Measurements from ENCODE around the gene USH1G.
A peak's percentile ranks its signal among the peaks of the same experiment; 100 is the strongest.
"Not testable (repeated sequence)": the region's sequence is repeated elsewhere in the genome, so short reads cannot be mapped to it uniquely, and the experiment has no call there.

The USH1G gene

DNA sequence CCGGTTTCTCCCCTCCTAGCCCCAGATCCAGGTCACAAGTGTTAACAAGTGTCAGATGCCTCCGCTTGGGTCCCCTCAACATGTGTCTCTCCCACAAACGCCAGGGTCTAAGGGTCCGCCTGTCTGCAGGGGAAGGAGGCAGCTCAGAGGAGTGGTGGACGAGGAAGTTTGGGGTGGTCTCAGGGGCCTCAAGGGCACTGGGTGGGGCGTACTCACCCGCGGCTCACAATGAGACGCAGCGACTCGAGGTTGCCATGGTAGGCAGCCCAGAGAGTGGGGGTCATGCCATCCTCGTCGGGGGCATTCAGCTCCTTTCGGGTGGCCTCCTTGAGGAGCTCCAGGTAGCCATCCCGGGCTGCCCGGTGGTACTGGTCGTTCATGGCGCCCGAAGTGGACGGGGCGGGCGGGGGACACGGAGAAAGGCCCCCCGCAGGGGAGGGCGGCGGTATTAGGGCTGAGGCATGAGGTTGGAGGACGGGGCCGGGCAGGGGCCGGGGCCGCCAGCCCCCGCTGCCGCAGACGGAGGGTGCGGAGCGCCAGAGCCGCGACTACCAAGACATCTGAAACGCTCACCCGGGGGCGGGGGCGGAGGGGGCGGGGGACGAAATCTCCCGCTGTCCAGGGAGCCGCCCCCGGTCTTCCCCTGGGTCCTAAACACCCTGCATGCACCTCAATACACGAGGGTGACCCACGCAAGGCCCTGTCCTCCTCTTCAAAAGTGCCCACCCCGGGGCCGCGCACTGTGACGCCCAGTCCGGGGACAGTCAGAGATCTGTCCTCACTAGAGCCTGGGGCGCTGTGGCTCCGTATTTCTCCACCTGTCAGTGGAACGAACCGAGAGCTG is at the start of gene USH1G:
USH1G (minus strand) TSS at position 562 of the 844 bp plus-strand sequence; CDS start at position 380, 182 bp downstream.
- no peak for DNase-seq (ENCODE audit: low read depth in 3 of 3, low spot score in 1 of 3)

DNA sequence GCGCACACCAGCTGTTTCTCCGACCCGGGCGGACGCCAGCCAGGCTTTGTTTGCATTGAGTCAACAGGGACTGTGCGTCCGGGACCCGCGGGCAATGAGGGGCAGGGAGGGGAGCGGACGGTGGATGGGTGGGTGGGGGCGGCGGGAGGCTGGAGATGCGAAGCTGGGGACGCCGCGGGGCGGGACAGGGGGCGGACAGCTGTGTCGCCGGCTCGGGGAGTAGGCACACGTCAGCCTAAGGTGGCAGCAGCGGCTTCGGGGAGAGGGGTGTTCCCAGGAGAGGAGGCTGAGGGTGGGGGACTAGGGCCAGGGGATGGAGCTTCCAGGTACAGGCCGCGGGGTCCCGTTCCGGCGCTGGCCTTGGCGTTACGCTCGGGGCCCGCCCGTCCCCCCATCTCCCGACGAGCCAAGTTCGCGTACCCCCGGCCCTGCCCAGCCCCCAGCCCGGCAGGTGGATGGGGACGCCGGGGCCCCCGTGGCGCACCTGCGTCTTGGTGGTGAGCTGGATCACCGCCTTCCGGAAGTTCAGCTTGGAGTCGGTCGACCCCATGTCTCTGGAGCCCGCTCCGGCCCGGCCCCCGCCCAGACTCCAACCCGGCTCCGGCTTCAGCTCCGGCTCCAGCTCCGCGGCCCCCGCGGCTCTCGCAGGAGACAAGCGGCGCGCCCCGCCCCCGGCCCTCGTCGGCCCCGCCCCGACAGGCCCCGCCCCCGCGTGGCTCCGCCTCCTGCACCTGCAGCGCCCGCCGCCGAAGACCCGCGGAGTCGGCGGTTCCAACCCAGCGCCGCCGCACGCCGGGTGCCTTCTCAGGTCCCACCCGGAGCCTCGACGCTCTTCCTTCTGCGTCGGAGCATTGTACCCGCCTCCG is 49.3 kb upstream of the USH1G start, which contains the start of gene HID1:
HID1 (minus strand) TSS at position 653 of the 866 bp plus-strand sequence; CDS start at position 550, 103 bp downstream.
- DNase-seq (ENCODE audit: low read depth in 3 of 3, low spot score in 1 of 3): peak; percentile 46 to 80 (median 71)

DNA sequence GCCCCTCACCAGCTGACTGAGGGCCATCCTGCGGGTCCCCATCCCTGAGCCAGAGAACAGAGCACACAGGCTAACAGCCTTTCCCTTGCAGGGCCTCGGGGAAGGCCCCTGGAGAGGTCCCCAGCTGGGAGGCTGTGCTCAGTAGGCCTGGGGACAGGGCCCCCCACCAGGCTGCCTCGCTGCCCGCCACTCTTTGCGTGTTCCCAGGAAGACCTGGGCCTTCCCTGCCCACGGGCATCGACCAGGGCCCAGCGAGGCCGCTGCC is 48.7 kb upstream of the USH1G start:
- no peak for DNase-seq (ENCODE audit: low read depth in 3 of 3, low spot score in 1 of 3)

DNA sequence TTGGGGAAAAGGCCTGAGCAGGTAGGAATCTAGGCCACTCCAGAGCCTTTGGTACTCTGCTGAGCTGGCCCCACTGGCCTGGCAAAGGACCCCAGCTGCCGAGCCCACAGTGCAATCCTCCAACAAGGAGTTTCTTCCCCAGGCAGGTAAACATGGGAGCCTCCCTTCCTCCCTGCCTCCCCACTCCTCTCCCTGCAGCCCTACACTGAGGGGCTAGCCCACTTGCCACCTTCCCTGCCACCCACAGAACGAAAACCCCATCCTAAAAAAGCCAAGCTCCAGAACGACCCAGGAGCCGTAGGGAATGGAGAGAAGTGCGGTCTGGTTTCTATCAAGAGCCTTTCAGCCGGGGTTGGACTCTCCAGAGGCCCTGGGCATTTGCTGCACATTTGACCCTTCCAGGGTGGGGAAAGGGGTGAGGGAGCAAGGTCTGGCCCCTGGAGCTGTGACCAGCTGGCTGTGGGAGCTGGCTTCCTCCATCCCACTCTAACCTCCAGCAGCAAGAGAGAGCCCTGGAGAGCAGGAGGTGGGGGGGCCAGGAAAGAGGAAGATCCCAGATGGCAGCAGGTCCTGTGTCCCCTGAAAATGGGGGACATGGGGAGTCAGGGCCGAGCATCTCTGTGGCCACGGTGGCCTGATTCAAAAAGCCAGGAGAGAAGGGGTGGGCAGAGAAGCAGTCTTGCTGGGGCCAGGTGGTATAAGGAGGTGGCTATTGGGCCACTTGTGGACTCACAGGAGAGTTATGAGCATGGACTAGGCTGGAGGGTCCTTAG is 48.2 kb upstream of the USH1G start:
- no peak for DNase-seq (ENCODE audit: low read depth in 3 of 3, low spot score in 1 of 3)

DNA sequence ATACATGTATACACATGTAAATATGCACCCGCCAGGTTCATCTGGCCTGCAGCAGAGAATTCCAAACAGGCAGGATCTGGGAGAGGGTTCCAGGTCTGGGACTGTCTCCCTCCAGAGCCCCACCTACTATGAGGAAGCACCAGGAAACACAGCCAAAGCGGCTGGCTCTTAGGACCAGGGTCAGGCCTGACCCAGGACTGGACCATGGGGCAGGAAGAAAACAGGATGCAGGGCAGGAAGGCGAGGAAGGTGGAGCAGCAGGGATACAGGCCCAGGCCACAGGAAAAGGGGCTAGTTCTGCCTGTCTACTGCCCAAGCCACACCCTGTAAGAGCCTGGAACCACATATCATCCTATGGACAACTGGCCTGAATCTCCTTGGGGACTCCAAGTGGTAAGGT is 47.3 kb upstream of the USH1G start:
- DNase-seq (ENCODE audit: low read depth in 3 of 3, low spot score in 1 of 3): no peak

DNA sequence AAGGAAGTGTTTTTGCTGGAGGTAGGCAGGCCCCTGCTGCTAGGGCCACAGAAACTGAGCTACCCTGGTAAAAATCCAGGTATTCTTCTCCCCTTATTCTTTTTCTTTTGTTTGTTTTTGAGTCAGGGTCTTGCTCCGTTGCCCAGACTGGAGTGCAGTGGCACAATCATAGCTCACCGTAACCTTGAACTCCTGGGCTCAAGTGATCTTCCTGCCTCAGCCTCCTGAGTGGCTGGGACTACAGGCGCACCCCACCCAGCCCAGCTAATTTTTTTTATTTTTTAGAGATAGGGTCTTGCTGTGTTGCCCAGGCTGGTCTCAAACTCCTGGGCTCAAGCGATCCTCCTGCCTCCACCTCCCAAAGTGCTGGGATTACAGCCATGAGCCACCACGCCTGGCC is 46.4 kb upstream of the USH1G start:
- not testable (repeated sequence) for DNase-seq (ENCODE audit: low read depth in 3 of 3, low spot score in 1 of 3)

DNA sequence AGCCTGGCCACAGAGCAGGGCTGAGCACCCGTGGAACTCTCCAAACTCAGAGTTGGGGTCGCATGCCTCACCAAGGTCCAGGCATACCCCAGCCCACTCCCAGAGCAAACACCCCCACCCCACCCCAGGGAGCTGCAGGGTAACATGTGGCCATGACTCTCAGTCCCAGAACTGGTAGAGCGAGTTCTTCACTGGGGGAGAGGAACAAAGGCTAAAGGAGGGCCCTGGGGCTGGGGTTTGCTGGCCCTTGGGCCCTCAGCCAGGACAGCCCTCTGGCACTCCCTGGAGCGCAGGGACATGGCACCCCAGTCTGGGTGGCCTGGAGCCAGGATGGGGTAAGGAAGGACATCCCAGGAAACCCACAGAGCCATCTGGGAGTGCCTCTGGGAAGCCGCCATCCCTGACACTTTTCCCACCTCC is 45.3 kb upstream of the USH1G start:
- DNase-seq (ENCODE audit: low read depth in 3 of 3, low spot score in 1 of 3): no peak

DNA sequence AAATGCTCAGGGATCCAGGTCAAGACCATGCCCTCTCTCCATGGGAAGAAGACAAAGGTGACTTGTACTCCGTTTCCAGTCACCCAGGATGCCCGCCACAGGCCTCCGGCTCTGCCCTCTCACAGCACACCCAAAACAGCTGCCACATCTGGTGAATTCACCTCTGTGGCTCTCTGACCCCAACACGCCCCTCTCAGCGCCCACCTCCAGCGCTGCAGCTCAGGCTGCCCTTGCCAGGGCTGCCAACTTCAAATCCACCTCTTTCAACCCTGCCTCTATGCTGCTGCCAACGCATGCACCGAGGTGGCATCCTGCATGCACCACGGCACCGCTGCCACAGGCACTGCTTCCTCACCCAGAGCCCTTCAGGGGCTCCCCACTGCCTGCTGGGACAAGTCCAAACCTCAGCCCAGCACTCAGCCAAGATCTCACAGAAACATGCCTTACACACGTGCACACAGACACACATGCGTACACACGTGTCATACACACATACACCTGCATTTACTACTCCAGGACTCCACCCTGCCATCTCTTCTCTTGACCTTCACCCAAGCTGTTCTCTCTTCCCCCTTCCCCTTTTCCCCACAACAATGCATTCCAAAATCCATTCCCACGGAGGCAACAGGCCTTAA is 42.0 kb upstream of the USH1G start:
- DNase-seq (ENCODE audit: low read depth in 3 of 3, low spot score in 1 of 3): no peak

DNA sequence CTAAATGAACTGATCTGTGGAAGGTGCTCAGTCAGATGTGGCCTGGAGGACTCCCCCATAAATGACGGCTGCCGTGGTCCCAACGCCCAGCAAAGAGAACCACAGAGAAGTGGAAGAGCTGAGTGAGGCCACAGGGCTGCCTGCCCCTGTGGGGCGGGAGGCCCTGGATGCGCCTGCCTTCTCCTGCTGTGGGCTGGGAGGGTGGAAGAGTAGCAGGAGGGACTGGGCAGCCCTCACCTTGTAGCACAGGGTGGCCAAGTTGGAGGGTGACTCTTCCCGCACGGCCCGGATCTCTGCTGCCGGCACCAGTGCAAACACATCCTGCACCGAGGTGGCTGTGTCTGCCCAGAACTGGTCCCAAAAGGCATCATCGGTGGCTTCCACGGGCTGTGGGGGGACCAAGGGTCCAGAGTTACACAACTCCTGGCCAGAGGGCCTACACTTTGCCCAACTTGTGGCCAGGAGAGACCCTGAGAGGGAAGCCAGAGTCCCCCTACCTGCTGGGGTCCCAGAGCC is 41.2 kb upstream of the USH1G start:
- DNase-seq (ENCODE audit: low read depth in 3 of 3, low spot score in 1 of 3): no peak

DNA sequence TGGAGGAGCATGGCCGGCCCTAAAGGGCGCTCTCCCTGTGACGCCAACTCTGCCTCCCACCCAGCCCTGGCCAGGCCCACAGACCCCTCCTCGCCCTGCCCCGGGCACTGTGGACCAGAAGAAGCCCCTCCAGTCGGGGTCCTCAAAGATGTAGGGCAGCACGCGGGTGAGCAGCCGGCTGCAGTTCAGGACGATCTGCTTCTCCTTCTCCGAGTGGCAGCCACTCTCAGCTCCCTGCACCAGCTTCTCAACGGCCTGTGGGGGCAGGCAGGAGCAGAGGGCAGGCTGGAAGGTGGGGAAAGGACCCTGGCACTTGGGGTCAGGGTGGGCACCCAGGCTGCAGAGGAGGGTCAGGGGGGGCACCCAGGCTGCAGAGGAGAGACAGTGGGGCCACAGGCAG is 40.6 kb upstream of the USH1G start:
- no peak for DNase-seq (ENCODE audit: low read depth in 3 of 3, low spot score in 1 of 3)

DNA sequence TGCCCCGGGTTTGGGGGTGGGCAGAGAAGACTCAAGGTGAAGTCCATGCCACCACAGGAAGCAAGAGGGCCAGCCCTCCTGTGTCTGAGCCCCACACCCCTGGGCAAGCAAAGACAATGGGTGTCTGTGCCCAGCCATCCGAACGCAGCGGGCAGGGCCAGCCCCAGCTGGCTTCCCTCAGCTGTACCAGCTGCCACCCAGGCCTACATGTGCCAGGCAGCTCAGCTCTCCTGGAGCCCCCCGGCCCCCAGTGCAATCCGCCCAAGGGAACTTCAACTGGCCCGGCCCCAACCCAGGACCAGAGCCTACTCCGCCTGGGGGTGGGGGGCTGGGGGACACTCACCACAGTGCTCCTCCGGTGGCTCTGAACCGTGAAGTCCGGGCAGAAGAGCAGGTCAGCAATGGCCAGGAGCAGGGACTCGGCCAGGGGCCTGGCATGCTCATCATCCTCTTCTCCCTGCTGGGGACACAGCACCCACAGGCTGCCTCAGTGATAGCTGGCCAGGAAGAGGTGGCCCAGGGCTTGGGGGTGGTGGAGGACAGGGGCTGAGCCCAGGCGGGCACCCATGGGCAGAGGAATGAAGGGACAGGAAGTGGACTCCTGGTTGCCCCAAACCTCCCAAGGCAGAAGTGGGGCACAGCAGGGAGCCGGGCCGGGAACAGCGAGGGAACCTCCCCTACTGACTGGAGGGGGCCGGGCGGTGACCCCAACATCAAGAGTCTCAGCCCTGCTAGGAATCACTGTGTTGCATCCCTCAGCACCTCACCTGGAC is 39.8 kb upstream of the USH1G start:
- DNase-seq (ENCODE audit: low read depth in 3 of 3, low spot score in 1 of 3): no peak

DNA sequence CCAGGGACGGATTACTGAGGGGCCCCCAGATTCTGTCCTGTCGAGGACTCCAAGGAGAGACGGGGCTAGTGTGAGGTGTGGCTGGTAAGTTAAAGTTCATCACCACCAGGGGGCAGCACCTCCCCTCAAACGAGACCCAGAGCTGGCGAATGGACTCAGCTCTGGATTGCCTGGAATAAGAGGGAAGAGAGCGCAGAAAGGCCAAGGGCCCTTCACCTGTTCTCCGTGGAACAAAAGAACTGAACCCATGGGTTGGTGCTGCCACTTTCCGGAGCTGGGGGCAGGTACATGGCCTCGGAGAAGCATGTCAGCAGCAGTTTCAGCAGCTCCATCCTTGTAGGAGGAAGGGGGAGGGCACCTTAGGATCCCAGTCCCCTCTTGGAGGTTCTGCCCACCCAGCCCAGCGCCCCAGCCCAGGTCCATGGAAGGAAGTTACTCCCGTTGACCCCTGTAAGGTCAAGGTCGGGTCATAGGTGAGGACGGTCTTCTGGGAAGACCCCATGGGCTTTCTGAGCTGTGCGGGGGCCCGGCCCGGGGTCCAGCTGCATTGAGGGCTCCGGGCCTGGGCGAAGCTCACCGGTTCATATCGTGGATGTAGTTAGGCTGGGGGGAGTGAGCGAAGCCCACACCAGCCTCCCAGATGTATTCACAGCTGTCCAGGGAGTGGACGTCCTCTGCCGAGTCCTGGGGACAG is 38.7 kb upstream of the USH1G start:
- DNase-seq (ENCODE audit: low read depth in 3 of 3, low spot score in 1 of 3): peak; percentile 67 to 78 (median 72)

DNA sequence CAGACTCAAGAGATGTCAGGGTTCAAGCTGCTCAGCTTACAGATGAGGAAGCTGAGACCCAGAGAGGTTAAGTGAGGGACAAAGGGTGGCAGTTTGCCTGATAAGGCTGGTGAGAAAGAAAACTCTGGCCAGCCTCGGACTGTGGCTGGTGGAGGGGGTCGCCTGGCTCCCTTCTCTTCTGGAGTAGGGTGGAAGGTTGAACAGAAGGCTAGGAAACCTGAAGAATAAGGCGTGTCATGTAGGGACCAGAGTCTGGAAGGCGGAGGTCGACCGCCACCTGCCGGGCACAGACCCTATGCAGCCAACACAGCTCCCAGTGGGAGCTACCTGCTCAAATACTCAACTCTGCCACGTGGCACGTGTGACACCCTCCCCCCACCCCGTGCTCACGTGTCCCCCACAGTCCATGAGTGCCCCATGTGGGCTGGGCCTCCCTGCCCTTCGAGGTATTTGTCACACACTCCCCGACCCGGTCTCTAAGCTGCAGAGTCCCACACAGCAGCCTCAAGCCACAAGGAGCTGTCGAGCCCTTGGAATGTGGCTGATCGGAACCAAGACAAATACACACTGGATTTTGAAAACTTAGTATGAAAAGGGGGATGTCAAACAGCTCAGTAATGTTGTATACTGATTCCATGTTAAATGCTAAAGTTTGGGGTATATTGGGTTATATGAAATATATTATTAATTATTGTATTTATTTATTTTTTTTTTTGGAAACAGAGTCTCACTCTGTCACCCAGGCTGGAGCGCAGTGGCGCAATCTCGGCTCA is 37.7 kb upstream of the USH1G start:
- peak in 1 of 3 donors; percentile 44 for DNase-seq (ENCODE audit: low read depth in 3 of 3, low spot score in 1 of 3)

DNA sequence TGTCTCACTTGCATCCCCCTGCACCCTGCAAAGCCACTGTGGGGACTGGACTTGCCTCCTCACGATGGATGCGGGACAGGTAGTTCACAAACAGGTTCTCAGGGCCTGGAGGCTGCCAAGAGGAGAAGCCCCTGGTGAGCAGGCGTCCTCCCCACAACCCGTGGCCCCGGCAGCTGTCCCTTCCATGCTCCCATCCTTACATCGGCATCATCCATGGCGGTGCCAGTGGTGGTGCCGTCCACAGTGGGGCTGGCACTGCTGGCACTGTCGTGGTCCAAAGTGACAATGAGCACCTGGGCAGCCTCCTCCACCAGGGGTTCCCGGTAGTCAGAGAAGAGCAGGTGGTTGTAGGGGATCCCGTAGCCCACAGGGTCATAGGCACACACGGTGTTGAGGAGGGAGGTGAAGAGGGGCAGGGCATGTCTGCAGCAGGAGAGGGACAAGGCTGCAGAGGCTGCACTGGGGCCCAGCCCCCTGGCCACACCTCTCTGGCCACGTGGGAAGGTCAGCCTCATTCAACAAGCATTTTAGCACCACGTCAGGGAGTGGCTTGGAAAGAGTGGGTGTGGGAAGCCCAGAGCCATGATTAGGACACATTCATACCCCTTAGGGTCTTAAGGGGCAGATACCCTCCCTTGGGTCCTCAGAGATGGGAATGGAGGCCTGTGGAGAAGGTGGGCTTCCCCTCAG is 36.9 kb upstream of the USH1G start:
- no peak for DNase-seq (ENCODE audit: low read depth in 3 of 3, low spot score in 1 of 3)

DNA sequence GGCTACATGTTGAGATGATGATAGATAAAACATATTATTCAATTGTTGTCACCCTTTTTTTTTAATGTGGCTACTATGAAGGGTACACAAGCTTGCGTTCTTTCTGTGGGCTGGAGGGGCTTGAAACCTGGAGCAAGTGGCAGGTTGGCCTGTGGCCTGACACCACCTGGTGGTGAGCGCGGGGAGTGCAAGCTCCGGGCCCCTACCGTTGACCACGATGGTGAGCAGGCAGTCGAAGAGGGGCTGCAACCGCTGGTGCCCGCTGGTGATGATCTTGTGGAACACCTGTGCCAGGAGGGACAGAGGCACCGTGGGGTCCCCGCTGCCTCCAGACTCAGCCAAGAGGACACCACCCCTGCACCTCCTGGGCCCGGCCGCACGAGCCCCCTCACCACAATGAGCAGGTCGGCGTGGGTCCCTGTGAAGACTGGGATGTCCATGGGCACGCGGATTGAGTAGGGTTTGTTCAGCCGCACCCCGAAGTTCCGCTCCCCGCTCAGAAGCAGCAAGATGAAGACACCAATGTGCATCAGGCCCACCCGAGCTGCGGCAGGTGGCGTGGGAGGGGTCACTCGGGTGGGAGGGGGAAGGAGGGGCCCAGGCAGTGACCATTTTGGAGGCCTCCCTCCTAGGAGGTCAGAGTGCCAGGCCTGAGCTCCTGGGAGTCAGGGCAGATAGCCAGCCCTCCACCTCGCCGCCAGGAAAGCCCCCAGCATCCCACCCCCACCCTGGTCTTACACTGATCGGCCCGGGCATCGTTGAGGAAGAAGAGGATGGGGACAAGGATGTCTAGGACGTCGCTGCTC is 35.1 kb upstream of the USH1G start:
- DNase-seq (ENCODE audit: low read depth in 3 of 3, low spot score in 1 of 3): peak; percentile 31 to 83 (median 51)

DNA sequence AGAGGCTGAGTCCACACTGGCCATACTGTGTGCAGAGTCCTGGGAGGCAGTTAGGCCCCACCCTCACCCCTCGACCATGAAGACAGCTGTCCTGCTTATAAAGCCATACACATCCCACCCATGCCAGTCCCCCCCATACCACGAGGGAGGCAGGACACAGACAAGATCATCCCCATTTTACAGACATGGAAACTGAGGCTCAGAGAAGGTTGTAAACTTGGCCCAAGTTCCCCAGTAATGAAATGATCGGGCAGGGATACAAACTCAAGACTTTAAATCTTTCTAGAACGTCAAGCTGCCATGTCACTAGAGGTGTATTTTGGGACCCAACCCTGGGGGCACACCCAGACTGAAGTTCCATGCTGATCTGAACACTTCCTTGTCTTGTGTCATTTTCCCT is 33.0 kb upstream of the USH1G start:
- no peak for DNase-seq (ENCODE audit: low read depth in 3 of 3, low spot score in 1 of 3)

Data from stimulated activated CD4-positive, alpha-beta T cell treated with anti-CD3 and anti-CD28 coated beads, TNF-alpha, amount 100 ng/mL, for 1 hour (primary cell).